NCI-H1417 treated with DMSO at 0.1 percent for 48 hours (cell line): ENCODE data around the gene LRCH2.
"Not testable (repeated sequence)": the region's sequence is repeated elsewhere in the genome, so short reads cannot be mapped to it uniquely, and the experiment has no call there.

Source experiments
- DNase-seq: peaks from one replicate; lab custom pipeline; 2025; lab: John Stamatoyannopoulos, UW

LRCH2 gene

GRCh38 chrX:115233497-115234455, at the start of gene LRCH2:
TSS of gene LRCH2 (minus strand) at chrX:115234096. CDS start at chrX:115234041, 55 bp downstream.
- no peak for DNase-seq

GRCh38 chrX:115269051-115269683, 35.3 kb upstream of the LRCH2 start:
- DNase-seq = no peak

GRCh38 chrX:115268421-115268820, 34.5 kb upstream of the LRCH2 start:
- DNase-seq = no peak

GRCh38 chrX:115266300-115266699, 32.4 kb upstream of the LRCH2 start:
- DNase-seq = no peak

- no peak for DNase-seq
Observed at GRCh38 chrX:115264009-115264408, 30.1 kb upstream of the LRCH2 start.

GRCh38 chrX:115261148-115261547, 27.3 kb upstream of the LRCH2 start:
- no peak for DNase-seq

- no peak for DNase-seq
Observed at GRCh38 chrX:115260330-115260729, 26.4 kb upstream of the LRCH2 start.

GRCh38 chrX:115259238-115259875, 25.5 kb upstream of the LRCH2 start:
- DNase-seq = no peak

- no peak for DNase-seq
Observed at GRCh38 chrX:115257711-115258110, 23.8 kb upstream of the LRCH2 start.

GRCh38 chrX:115255003-115255402, 21.1 kb upstream of the LRCH2 start:
- DNase-seq = no peak

- DNase-seq = no peak
Observed at GRCh38 chrX:115251458-115252233, 17.8 kb upstream of the LRCH2 start.

GRCh38 chrX:115237056-115237455, 3.2 kb upstream of the LRCH2 start:
- DNase-seq = no peak

- no peak for DNase-seq
Observed at GRCh38 chrX:115236560-115236959, 2.7 kb upstream of the LRCH2 start.

GRCh38 chrX:115234461-115234860, 565 bp upstream of the LRCH2 start:
- no peak for DNase-seq

GRCh38 chrX:115232933-115233496, 881 bp downstream of the LRCH2 start:
- DNase-seq = no peak

- DNase-seq = peak; percentile 28
Observed at GRCh38 chrX:115229337-115230003, 4.4 kb downstream of the LRCH2 start.

- DNase-seq = peak; percentile 14
Observed at GRCh38 chrX:115226929-115227328, 7.0 kb downstream of the LRCH2 start.

GRCh38 chrX:115217346-115217745, 16.6 kb downstream of the LRCH2 start:
- DNase-seq = not testable (repeated sequence)

- no peak for DNase-seq
Observed at GRCh38 chrX:115214605-115215004, 19.3 kb downstream of the LRCH2 start.

GRCh38 chrX:115214151-115214550, 19.7 kb downstream of the LRCH2 start:
- no peak for DNase-seq

GRCh38 chrX:115209547-115209946, 24.3 kb downstream of the LRCH2 start:
- not testable (repeated sequence) for DNase-seq
